ENCODE results near the gene BLM. TPM values are rescaled to one million over a fixed set of nuclear protein-coding genes. Genes with fewer than 3 reads are reported as not detected.

The BLM gene
- total and polyA plus RNA-seq, 2 of the 8 experiments (the other 6 are each of a cell fraction or from before 2014, with no cell fraction given), result 15.2 to 46.7 TPM

GRCh38 chr15:90760661-90761232 lies 43.6 kb downstream of the BLM start:
- Histone ChIP-seq H3K27ac (ENCODE audit: low read depth, low read length) (no peak overlapping the region), H3K23me2 (ENCODE audit: low read depth, low read length) (no peaks in the 10 kb centered on the region), H3K9ac (replicated peaks in 1 of 4; ENCODE audit: extremely low read depth in 1 of 4, low read depth in 3 of 4, low read length in 3 of 4) (no peak overlapping the region), H3K79me2 (ENCODE audit: control insufficient read depth in 1 of 2, insufficient read depth in 2 of 2, low read length in 2 of 2) (no peaks in the 10 kb centered on the region), H3K4me2 (ENCODE audit: insufficient read depth in 1 of 2, low read depth in 2 of 2, low read length in 2 of 2) (no peak overlapping the region), H4K8ac (ENCODE audit: extremely low read depth, insufficient read depth, low read length) (no peak overlapping the region), H2AK5ac (ENCODE audit: low read depth, low read length) (no peak overlapping the region), H2BK120ac (replicated peaks; ENCODE audit: low read depth, low read length) (no peak overlapping the region), H4K91ac (replicated peaks; ENCODE audit: insufficient read length, low read length) (no peak overlapping the region), H3K18ac (ENCODE audit: extremely low read depth, low read length) (no peak overlapping the region), H2BK15ac (ENCODE audit: low read length) (no peak overlapping the region), H3K14ac (ENCODE audit: insufficient read length) (no peak overlapping the region), H4K5ac (ENCODE audit: insufficient read length, low read depth, low read length) (no peak overlapping the region), H3K36me3 (ENCODE audit: control insufficient read depth in 2 of 4, insufficient read depth in 4 of 4, low read length in 3 of 4) (peaks cover 9 to 53% (median 20%) of the 10 kb centered on the region in 4 experiments), H3K27me3 (replicated peaks in 1 of 4; ENCODE audit: control insufficient read depth in 3 of 4, extremely low read depth in 1 of 4, insufficient read depth in 3 of 4, low read length in 3 of 4) (no peaks in the 10 kb centered on the region), H3K9me3 (ENCODE audit: insufficient read depth in 2 of 2, low read depth in 1 of 2, low read length in 1 of 2) (no peaks in the 10 kb centered on the region), H3K23ac (ENCODE audit: insufficient read length) (no peak overlapping the region), H2BK12ac (ENCODE audit: low read depth, low read length) (no peak overlapping the region), H3K4me3 (ENCODE audit: extremely low read depth in 1 of 4, insufficient read depth in 2 of 4, low read depth in 3 of 4, low read length in 4 of 4) (no peak overlapping the region), H2BK20ac (ENCODE audit: low read length) (no peak overlapping the region), H2AFZ (ENCODE audit: low read length) (no peak overlapping the region), H3K79me1 (ENCODE audit: low read depth, low read length) (no peaks in the 10 kb centered on the region), H3K4ac (replicated peaks; ENCODE audit: insufficient read length, low read depth, low read length) (no peak overlapping the region), H3K4me1 (replicated peaks in 1 of 4; ENCODE audit: control insufficient read depth in 3 of 4, insufficient read depth in 4 of 4, low read length in 3 of 4) (peaks cover 0 to 4% (median 4%) of the 10 kb centered on the region in 4 experiments; a peak in 3 of 7 replicates), H4K20me1 (replicated peaks in 1 of 2; ENCODE audit: control insufficient read depth in 1 of 2, insufficient read depth in 2 of 2, low read length in 2 of 2) (no peaks in the 10 kb centered on the region), H3K56ac (replicated peaks; ENCODE audit: insufficient read length, low read depth, low read length) (no peak overlapping the region), H2BK5ac (ENCODE audit: low read depth, low read length) (no peak overlapping the region)
- ChIA-PET CTCF (ENCODE audit: partially characterized antibody) (interaction anchor here (0.9 kb wide), 1 partner anchor 87 kb away, joined by 4 read pairs; no protein-coding TSS in a partner anchor), POLR2A (ENCODE audit: partially characterized antibody) (no interaction called here)
- DNase-seq (ENCODE audit: low read depth in 1 of 2, low spot score in 2 of 2) (no peak), FAIRE-seq (no peak)
- WGBS, 2 experiments (ENCODE audit: extremely low coverage in 1 of 2, insufficient coverage in 1 of 2, insufficient read length in 1 of 2, insufficient replicate concordance in 2 of 2, low coverage in 1 of 2, low lambda C conversion rate in 2 of 2, missing lambda C conversion rate in 1 of 2), result 85% methylated on average over 1 of the region's 1 CpG; no CpG with 5 or more reads in 1 of the 2 experiments
- TF ChIP-seq EP300 (IDR thresholded peaks at IDR 0.05; ENCODE audit: borderline replicate concordance in 1 of 2, low read depth in 2 of 2, low read length in 2 of 2) (no peak), CBX5 (IDR thresholded peaks at IDR 0.05; ENCODE audit: low read depth, low read length) (no peak), BACH1 (IDR thresholded peaks at IDR 0.05; ENCODE audit: low read length) (no peak), SRF (IDR thresholded peaks at IDR 0.05; ENCODE audit: low read depth, low read length) (no peak), JUND (IDR thresholded peaks at IDR 0.05; ENCODE audit: low read length) (no peak), E2F6 (IDR thresholded peaks at IDR 0.05) (no peak), SIRT6 (IDR thresholded peaks at IDR 0.05; ENCODE audit: low read length) (no peak), CREB1 (IDR thresholded peaks at IDR 0.05) (no peak), MAX (IDR thresholded peaks at IDR 0.05) (no peak), CHD1 (IDR thresholded peaks at IDR 0.05; ENCODE audit: low read depth, low read length) (no peak), NANOG (IDR thresholded peaks at IDR 0.05; ENCODE audit: insufficient read depth, low read depth, low read length, poor library complexity, severe bottlenecking) (no peak), BCL11A (IDR thresholded peaks at IDR 0.05; ENCODE audit: low read depth in 2 of 2, low read length in 2 of 2) (no peak), JUN (IDR thresholded peaks at IDR 0.05; ENCODE audit: low read depth, low read length) (no peak)

Measured in H1 (cell line).